Progenitor cell of endocrine pancreas (in vitro differentiated cells): ENCODE results near the gene SAMD11. TPM values are rescaled to one million over a fixed set of nuclear protein-coding genes. Genes with fewer than 3 reads are reported as not detected.

Experiments
- DNase-seq: peaks from one replicate; pipeline ENCODE4 v3.0.0; 2021; ENCODE audit warnings: low spot score; ENCODE audit not compliant: unreplicated experiment
- H3K27ac Mint-ChIP-seq: 2 replicates; pipeline ENCODE4 v1.8.0; 2021; ENCODE audit warnings: mild to moderate bottlenecking, moderate library complexity, mixed read lengths
- H3K27me3 Mint-ChIP-seq: 2 replicates; pipeline ENCODE4 v1.8.0; 2021; ENCODE audit warnings: mixed read lengths
- H3K36me3 Mint-ChIP-seq: 2 replicates; pipeline ENCODE4 v1.8.0; 2022; ENCODE audit warnings: mixed read lengths; ENCODE audit not compliant: insufficient read depth
- H3K4me1 Mint-ChIP-seq: 2 replicates; pipeline ENCODE4 v1.8.0; 2021; ENCODE audit warnings: low read depth, mixed read lengths
- H3K4me3 Mint-ChIP-seq: 2 replicates; pipeline ENCODE4 v1.8.0; 2021; ENCODE audit warnings: low read depth, mild to moderate bottlenecking, moderate library complexity, mixed read lengths
- H3K9me3 Mint-ChIP-seq: 2 replicates; pipeline ENCODE4 v1.8.0; 2021; ENCODE audit warnings: low read depth, mixed read lengths
- total RNA-seq: library from RNA; stranded (reverse); gene quantifications from 2 replicates; pipeline ENCODE4 v1.2.1, GENCODE V29; 2021
- TF ChIP-seq, protein P1 (sequence below): fragments of 200-600 bp; sonication (generic); IDR thresholded peaks from one replicate; pipeline ENCODE4 v1.5.0; 2021; ENCODE audit warnings: antibody characterized with exemption, mild to moderate bottlenecking; ENCODE audit not compliant: unreplicated experiment

SAMD11 gene
- total RNA-seq, 1 donor from 2014 or later = 42.9 TPM

DNA sequence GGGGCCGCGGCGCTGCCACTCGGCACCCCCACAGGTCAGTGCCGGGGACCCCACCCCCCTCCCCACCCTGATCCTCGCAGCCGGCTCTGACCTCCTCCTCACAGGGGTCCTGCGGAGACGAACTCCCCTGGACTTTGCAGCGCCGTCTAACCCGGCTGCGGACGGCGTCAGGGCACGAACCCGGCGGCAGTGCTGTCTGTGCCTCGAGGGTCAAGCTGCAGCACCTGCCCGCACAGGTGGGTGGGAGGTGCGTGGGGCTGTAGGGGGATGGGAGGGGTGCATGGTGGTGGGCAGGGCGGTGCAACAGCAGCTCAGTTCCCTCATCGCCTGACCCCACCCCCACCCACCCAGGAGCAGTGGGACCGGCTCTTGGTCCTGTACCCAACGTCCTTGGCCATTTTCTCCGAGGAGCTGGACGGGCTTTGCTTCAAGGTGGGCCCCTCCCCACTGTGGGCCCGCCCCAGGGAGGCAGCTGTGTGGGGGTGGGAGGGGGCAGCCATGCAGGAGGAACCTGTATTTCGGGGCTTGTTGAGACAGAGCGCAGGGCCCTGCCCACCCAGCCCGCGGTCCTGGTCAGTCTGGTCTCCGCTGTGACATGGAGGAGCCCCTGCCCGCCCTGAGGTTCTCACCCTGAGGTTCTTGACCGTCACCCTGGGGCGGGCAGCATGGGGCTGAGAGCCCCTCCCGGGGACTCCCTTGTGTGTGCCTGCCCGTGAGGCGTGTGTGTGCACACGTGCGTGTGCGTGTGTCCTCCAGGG is 47.4 kb downstream of the SAMD11 start:
- peaks cover 2% of the 10 kb centered on the region for H3K4me1 Mint-ChIP-seq
- no peak overlapping the region for H3K4me3 Mint-ChIP-seq
- DNase-seq = no peak
- TF ChIP-seq, protein P1, sequence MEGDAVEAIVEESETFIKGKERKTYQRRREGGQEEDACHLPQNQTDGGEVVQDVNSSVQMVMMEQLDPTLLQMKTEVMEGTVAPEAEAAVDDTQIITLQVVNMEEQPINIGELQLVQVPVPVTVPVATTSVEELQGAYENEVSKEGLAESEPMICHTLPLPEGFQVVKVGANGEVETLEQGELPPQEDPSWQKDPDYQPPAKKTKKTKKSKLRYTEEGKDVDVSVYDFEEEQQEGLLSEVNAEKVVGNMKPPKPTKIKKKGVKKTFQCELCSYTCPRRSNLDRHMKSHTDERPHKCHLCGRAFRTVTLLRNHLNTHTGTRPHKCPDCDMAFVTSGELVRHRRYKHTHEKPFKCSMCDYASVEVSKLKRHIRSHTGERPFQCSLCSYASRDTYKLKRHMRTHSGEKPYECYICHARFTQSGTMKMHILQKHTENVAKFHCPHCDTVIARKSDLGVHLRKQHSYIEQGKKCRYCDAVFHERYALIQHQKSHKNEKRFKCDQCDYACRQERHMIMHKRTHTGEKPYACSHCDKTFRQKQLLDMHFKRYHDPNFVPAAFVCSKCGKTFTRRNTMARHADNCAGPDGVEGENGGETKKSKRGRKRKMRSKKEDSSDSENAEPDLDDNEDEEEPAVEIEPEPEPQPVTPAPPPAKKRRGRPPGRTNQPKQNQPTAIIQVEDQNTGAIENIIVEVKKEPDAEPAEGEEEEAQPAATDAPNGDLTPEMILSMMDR = no peak
- peaks cover 37% of the 10 kb centered on the region for H3K27me3 Mint-ChIP-seq
- no peak overlapping the region for H3K27ac Mint-ChIP-seq
- H3K9me3 Mint-ChIP-seq = no peaks in the 10 kb centered on the region
- H3K36me3 Mint-ChIP-seq = no peaks in the 10 kb centered on the region

DNA sequence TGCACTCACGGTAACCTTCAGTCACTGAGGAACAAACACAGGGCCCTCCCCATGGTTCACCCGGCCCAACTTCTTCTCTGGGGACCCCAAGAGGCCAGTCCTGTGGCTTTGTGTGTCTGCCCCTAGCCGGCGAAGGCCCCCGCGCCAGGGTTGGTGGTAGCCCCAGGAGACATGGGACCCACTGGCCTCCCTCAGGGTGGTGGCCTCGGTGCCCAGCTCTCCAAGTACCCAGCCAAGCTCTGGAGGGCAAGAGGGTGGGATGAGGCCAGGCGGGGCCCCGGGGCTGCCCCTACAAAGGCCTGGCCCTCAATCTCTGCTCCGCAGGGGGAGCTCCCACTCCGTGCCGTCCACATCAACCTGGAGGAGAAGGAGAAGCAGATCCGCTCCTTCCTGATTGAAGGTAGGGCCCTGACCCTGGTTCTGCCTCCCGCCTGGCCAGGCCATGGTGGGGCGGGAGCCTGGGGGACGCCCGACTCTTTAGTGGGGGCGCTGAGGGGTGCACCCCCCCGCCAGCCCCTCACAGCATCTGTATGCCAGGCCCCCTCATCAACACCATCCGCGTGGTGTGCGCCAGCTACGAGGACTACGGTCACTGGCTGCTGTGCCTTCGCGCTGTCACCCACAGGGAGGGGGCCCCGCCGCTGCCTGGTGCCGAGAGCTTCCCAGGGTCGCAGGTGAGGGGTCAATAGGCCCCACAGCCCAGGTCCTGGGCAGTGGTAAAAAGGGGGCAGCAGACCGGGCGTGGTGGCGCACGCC is 48.2 kb downstream of the SAMD11 start:
- H3K4me3 Mint-ChIP-seq = no peak overlapping the region
- H3K9me3 Mint-ChIP-seq = no peaks in the 10 kb centered on the region

DNA sequence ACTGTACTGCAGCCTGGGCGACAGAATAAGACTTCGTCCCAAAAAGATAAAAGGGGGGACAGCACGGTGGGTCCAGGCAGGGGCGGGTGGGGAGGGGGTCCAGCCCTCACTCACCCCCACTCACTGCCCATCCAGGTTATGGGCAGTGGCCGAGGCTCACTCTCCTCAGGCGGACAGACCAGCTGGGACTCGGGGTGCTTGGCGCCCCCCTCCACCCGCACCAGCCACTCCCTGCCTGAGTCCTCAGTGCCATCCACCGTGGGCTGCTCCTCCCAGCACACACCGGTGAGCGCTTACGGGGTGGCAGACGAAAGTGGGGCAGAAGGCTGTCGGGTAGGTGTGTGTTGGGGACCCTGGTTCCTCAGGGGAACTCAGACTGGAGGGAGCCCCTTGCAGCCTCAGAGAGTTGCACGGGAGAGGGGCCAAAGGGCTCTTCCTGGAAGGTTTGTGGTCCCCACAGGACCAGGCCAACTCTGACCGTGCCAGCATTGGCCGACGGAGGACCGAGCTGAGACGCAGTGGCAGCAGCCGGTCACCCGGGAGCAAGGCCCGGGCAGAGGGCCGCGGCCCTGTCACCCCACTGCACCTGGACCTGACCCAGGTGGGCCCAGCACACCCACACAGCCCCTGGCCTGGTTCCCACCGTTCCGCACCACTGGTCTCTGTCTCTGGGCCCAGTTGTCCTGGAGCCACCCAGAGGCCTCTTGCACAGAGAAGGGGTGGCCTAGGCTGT is 49.2 kb downstream of the SAMD11 start:
- peaks cover 2% of the 10 kb centered on the region for H3K4me1 Mint-ChIP-seq
- TF ChIP-seq, protein P1 = no peak
- H3K27me3 Mint-ChIP-seq = peaks cover 30% of the 10 kb centered on the region
- no peak overlapping the region for H3K27ac Mint-ChIP-seq
- H3K4me3 Mint-ChIP-seq = no peak overlapping the region
- H3K9me3 Mint-ChIP-seq = no peaks in the 10 kb centered on the region
- DNase-seq = no peak
- no peaks in the 10 kb centered on the region for H3K36me3 Mint-ChIP-seq

More for the DNA sequence above, 48.2 kb downstream of the SAMD11 start:
- TF ChIP-seq, protein P1 = no peak
- no peak overlapping the region for H3K27ac Mint-ChIP-seq
- peaks cover 37% of the 10 kb centered on the region for H3K27me3 Mint-ChIP-seq
- peaks cover 2% of the 10 kb centered on the region for H3K4me1 Mint-ChIP-seq
- no peak for DNase-seq
- H3K36me3 Mint-ChIP-seq = no peaks in the 10 kb centered on the region

DNA sequence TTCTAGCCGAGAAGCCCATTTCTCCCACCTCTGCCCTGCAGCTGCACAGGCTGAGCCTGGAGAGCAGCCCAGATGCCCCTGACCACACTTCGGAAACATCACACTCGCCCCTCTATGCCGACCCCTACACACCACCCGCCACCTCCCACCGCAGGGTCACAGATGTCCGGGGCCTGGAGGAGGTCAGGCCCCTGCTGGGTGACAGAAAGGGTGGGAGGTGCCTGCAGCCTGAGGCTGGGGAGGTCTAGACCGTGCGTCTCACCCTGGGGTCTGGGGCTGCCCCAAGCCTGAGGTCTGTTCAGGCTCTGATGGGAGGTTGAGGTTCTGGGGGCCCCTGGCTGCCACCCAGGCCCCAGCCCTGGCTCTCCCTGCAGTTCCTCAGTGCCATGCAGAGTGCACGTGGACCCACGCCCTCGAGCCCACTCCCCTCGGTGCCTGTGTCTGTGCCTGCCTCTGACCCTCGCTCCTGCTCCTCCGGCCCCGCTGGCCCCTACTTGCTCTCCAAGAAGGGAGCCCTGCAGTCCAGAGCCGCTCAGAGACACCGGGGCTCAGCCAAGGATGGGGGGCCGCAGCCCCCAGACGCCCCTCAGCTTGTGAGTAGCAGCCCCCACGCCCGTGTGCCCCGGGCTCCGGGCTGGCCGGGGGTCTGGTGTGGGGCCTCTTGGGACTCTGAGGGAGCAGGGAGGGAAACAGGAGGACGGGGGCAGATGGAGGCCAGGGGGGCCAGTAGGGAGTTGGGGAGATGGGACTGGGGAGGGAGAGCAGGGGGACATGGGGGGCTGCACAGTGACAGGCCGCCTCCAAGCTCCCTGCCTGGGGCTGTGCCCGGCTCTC is 50.0 kb downstream of the SAMD11 start:
- Mint-ChIP-seq H3K27ac (no peak overlapping the region), H3K27me3 (peaks cover 26% of the 10 kb centered on the region), H3K9me3 (peaks cover 3% of the 10 kb centered on the region), H3K4me1 (peaks cover 2% of the 10 kb centered on the region), H3K4me3 (no peak overlapping the region), H3K36me3 (peaks cover 2% of the 10 kb centered on the region)
- TF ChIP-seq, protein P1 = no peak
- no peak for DNase-seq

DNA sequence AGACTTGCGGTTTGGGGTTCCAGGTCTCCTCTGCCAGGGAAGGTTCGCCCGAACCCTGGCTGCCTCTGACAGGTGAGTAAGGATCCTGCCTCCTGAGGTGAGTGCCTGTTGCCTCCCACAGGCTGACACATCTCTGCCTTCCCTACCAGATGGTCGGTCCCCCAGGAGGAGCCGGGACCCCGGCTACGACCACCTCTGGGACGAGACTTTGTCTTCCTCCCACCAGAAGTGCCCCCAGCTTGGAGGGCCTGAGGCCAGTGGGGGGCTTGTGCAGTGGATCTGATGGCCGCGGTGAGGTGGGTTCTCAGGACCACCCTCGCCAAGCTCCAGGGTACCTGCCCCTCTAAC is 50.5 kb downstream of the SAMD11 start:
- H3K4me1 Mint-ChIP-seq = peaks cover 2% of the 10 kb centered on the region
- H3K9me3 Mint-ChIP-seq = peaks cover 3% of the 10 kb centered on the region
- H3K36me3 Mint-ChIP-seq = peaks cover 2% of the 10 kb centered on the region
- TF ChIP-seq, protein P1 = no peak
- H3K27me3 Mint-ChIP-seq = peaks cover 20% of the 10 kb centered on the region
- no peak overlapping the region for H3K4me3 Mint-ChIP-seq
- H3K27ac Mint-ChIP-seq = no peak overlapping the region
- DNase-seq = no peak
